ENCODE data around the gene CHML. TPM values are rescaled to one million over a fixed set of nuclear protein-coding genes. Genes with fewer than 3 reads are reported as not detected.

The CHML gene
- total and polyA plus RNA-seq, 8 donors: 1.1 to 26.4 (median 2.8) TPM

DNA sequence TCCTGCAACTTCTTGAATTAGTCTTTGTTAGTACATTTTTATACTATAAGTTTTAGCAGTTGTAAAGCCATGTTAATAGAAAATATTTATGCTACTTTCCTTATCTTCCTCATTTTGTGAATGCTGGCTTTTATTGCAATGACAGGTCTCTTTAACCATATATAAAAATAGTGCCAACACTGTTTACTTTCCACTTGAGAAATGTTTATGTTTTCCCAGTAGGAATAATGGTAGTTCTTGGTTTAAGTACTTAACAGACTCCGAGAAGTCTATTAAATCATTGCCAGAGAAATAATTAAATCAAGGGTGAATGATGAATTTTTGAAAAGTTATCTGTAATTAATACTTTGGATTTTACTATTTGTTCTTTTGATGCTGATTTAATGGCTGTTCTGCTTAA lies 9.7 kb downstream of the CHML start:
- Histone ChIP-seq H3K27ac (no peak overlapping the region), H3K4me1 (peaks cover 0 to 11% (median 0%) of the 10 kb centered on the region in 4 donors), H3K9me3 (no peaks in the 10 kb centered on the region), H3K4me3 (no peak overlapping the region), H3K36me3 (peaks cover 0 to 17% (median 7%) of the 10 kb centered on the region in 4 donors), H3K27me3 (no peaks in the 10 kb centered on the region)
- DNase-seq: no peak
- 70 to 86% (median 80%) methylated on average over 1 of the region's 1 CpG for WGBS, 5 donors
- intact Hi-C loops (cut with DNase I; ENCODE audit: low total_unique reads): no loop called here
- TF ChIP-seq CTCF (IDR thresholded peaks at IDR 0.05) (no peak), POLR2A (IDR thresholded peaks at IDR 0.05) (no peak), POLR2AphosphoS5 (IDR thresholded peaks at IDR 0.05) (no peak), EP300 (IDR thresholded peaks at IDR 0.05) (no peak)

GRCh38 chr1:241630005-241630404 lies 10.2 kb downstream of the CHML start:
- no peaks in the 10 kb centered on the region for H3K27me3 ChIP-seq
- H3K4me1 ChIP-seq: peaks cover 0 to 11% (median 0%) of the 10 kb centered on the region in 4 donors
- DNase-seq: no peak
- H3K9me3 ChIP-seq: no peaks in the 10 kb centered on the region
- no peak overlapping the region for H3K4me3 ChIP-seq
- TF ChIP-seq CTCF (IDR thresholded peaks at IDR 0.05): no peak
- H3K27ac ChIP-seq: no peak overlapping the region
- H3K36me3 ChIP-seq: peaks cover 0 to 12% (median 3%) of the 10 kb centered on the region in 4 donors
- intact Hi-C loops (cut with DNase I; ENCODE audit: low total_unique reads): no loop called here

GRCh38 chr1:241627453-241628259 lies 12.5 kb downstream of the CHML start:
- no peak overlapping the region for H3K4me3 ChIP-seq
- H3K36me3 ChIP-seq: peaks cover 0 to 4% (median 0%) of the 10 kb centered on the region in 4 donors
- intact Hi-C loops (cut with DNase I; ENCODE audit: low total_unique reads): no loop called here
- peak in 1 of 2 donors; percentile 72 for DNase-seq
- H3K9me3 ChIP-seq: no peaks in the 10 kb centered on the region
- H3K27me3 ChIP-seq: no peaks in the 10 kb centered on the region
- WGBS, 5 donors: 37 to 58% (median 48%) methylated on average over 9 of the region's 9 CpGs
- TF ChIP-seq CTCF (IDR thresholded peaks at IDR 0.05) (peak in 3 of 7 experiments; percentile 21 to 46 (median 29)), POLR2AphosphoS5 (IDR thresholded peaks at IDR 0.05) (no peak)
- H3K4me1 ChIP-seq: peaks cover 0 to 11% (median 0%) of the 10 kb centered on the region in 4 donors
- H3K27ac ChIP-seq: no peak overlapping the region

DNA sequence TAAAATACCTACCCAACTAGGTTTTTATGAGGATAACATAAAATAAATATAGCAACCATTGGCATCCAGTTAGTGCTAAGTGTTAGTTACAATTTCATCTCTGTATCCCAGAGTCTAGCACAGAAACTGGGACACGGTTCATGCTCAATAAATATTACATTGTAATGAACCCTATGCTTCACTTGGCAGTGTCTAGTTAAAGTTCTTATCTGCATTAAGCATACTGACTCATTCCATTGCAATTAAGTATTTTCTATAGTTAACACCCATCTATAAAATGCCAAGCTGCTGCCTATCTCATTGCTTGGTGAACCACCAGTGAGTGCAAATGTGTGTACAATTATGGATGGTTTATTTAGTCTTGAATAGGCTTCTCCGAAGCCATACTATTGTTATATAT lies 15.2 kb downstream of the CHML start:
- Histone ChIP-seq H3K27me3 (no peaks in the 10 kb centered on the region), H3K27ac (no peak overlapping the region), H3K9me3 (no peaks in the 10 kb centered on the region), H3K36me3 (no peaks in the 10 kb centered on the region), H3K4me3 (no peak overlapping the region), H3K4me1 (peaks cover 0 to 11% (median 0%) of the 10 kb centered on the region in 4 donors)
- WGBS, 5 donors: 36 to 63% (median 39%) methylated on average over 2 of the region's 2 CpGs
- intact Hi-C loops (cut with DNase I; ENCODE audit: low total_unique reads): no loop called here
- DNase-seq: no peak
- TF ChIP-seq POLR2AphosphoS5 (IDR thresholded peaks at IDR 0.05) (peak in 1 of 3 donors; percentile 30), EP300 (IDR thresholded peaks at IDR 0.05) (no peak), CTCF (IDR thresholded peaks at IDR 0.05) (no peak), POLR2A (IDR thresholded peaks at IDR 0.05) (no peak)
